Epidermal melanocyte (primary cell): ENCODE results near the gene PEX19.

ENCODE experiments used
- DNase-seq: peaks from one replicate; pipeline ENCODE4 v3.0.0; 2011; ENCODE audit warnings: low spot score; ENCODE audit not compliant: insufficient read length

PEX19 gene

GRCh38 chr1:160277987-160278386 lies 6.9 kb downstream of the PEX19 start:
- DNase-seq = no peak

- no peak for DNase-seq
These were observed 7.6 kb downstream of the PEX19 start for GRCh38 chr1:160277330-160277729.

GRCh38 chr1:160271025-160271424 lies 13.9 kb downstream of the PEX19 start:
- DNase-seq = no peak

- no peak for DNase-seq
These were observed 17.5 kb downstream of the PEX19 start for GRCh38 chr1:160267284-160267991.

GRCh38 chr1:160264795-160265307 lies 20.1 kb downstream of the PEX19 start:
- DNase-seq = no peak

- peak; percentile 89 for DNase-seq
These were observed 22.8 kb downstream of the PEX19 start, which contains the start of gene DCAF8 for GRCh38 chr1:160261893-160262794. Gene DCAF8 (minus strand): TSS chr1:160262549. CDS start chr1:160244008, 18,541 bp downstream.

- peak; percentile 44 for DNase-seq
These were observed 23.4 kb downstream of the PEX19 start for GRCh38 chr1:160261556-160261892.

- DNase-seq = no peak
These were observed 24.2 kb downstream of the PEX19 start for GRCh38 chr1:160260406-160261382.

GRCh38 chr1:160258177-160258798 lies 26.6 kb downstream of the PEX19 start:
- DNase-seq = no peak

- no peak for DNase-seq
These were observed 27.4 kb downstream of the PEX19 start for GRCh38 chr1:160257411-160258015.

GRCh38 chr1:160256396-160257046 lies 28.4 kb downstream of the PEX19 start:
- no peak for DNase-seq

- no peak for DNase-seq
These were observed 29.1 kb downstream of the PEX19 start for GRCh38 chr1:160255781-160256300.

- peak; percentile 77 for DNase-seq
These were observed 33.0 kb downstream of the PEX19 start for GRCh38 chr1:160251687-160252526.

- no peak for DNase-seq
These were observed 33.9 kb downstream of the PEX19 start for GRCh38 chr1:160251011-160251410.

GRCh38 chr1:160247053-160247452 lies 37.9 kb downstream of the PEX19 start:
- DNase-seq = no peak

- DNase-seq = no peak
These were observed 39.5 kb downstream of the PEX19 start for GRCh38 chr1:160245434-160245833.

- no peak for DNase-seq
These were observed 40.7 kb downstream of the PEX19 start for GRCh38 chr1:160244209-160244608.

GRCh38 chr1:160243767-160244166 lies 41.2 kb downstream of the PEX19 start:
- no peak for DNase-seq
